ENCODE results near the gene HHAT. TPM values are rescaled to one million over a fixed set of nuclear protein-coding genes. Genes with fewer than 3 reads are reported as not detected.

Gene HHAT
- total and polyA plus RNA-seq, 4 donors: 1.9 to 3.9 (median 2.6) TPM

- no peaks in the 10 kb centered on the region for H3K4me1 ChIP-seq (ENCODE audit: control insufficient read depth in 1 of 2, insufficient read depth in 2 of 2, low read length in 2 of 2)
- DNase-seq: no peak
- no peak overlapping the region for H3K4me3 ChIP-seq (ENCODE audit: low read length in 2 of 2)
- no peak overlapping the region for H3K27ac ChIP-seq (ENCODE audit: low read depth in 1 of 2, low read length in 2 of 2)
- WGBS, 2 donors: 56 to 63% methylated on average over 2 of the region's 2 CpGs
- ATAC-seq (ENCODE audit: low FRiP score): no peak
- intact Hi-C loops (cut with DNase I): no loop called here
- no peaks in the 10 kb centered on the region for H3K36me3 ChIP-seq (ENCODE audit: control insufficient read depth in 1 of 2, insufficient read depth in 2 of 2, low read length in 1 of 2)
- H3K27me3 ChIP-seq (ENCODE audit: control insufficient read depth in 1 of 2, insufficient read depth in 2 of 2, low read length in 1 of 2): no peaks in the 10 kb centered on the region
- H3K9me3 ChIP-seq (ENCODE audit: control insufficient read depth, low read length): no peaks in the 10 kb centered on the region
These were observed 43.2 kb downstream of the HHAT start for GRCh38 chr1:210371916-210372315.

GRCh38 chr1:210372491-210372890, 43.8 kb downstream of the HHAT start:
- H3K4me3 ChIP-seq (ENCODE audit: low read length in 2 of 2): no peak overlapping the region
- DNase-seq (no peak), ATAC-seq (ENCODE audit: low FRiP score) (no peak)
- H3K9me3 ChIP-seq (ENCODE audit: control insufficient read depth, low read length): no peaks in the 10 kb centered on the region
- H3K27me3 ChIP-seq (ENCODE audit: control insufficient read depth in 1 of 2, insufficient read depth in 2 of 2, low read length in 1 of 2): no peaks in the 10 kb centered on the region
- no peaks in the 10 kb centered on the region for H3K4me1 ChIP-seq (ENCODE audit: control insufficient read depth in 1 of 2, insufficient read depth in 2 of 2, low read length in 2 of 2)
- 96 to 97% methylated on average over 2 of the region's 2 CpGs for WGBS, 2 donors
- H3K27ac ChIP-seq (ENCODE audit: low read depth in 1 of 2, low read length in 2 of 2): no peak overlapping the region
- no peaks in the 10 kb centered on the region for H3K36me3 ChIP-seq (ENCODE audit: control insufficient read depth in 1 of 2, insufficient read depth in 2 of 2, low read length in 1 of 2)
- intact Hi-C loops (cut with DNase I): no loop called here

GRCh38 chr1:210372931-210373627, 44.4 kb downstream of the HHAT start:
- H3K27ac ChIP-seq (ENCODE audit: low read depth in 1 of 2, low read length in 2 of 2): no peak overlapping the region

GRCh38 chr1:210373628-210373877, 44.9 kb downstream of the HHAT start:
- Histone ChIP-seq H3K27ac (ENCODE audit: low read depth in 1 of 2, low read length in 2 of 2) (no peak overlapping the region), H3K4me3 (ENCODE audit: low read length in 2 of 2) (no peak overlapping the region), H3K36me3 (ENCODE audit: control insufficient read depth in 1 of 2, insufficient read depth in 2 of 2, low read length in 1 of 2) (no peaks in the 10 kb centered on the region), H3K9me3 (ENCODE audit: control insufficient read depth, low read length) (no peaks in the 10 kb centered on the region), H3K4me1 (ENCODE audit: control insufficient read depth in 1 of 2, insufficient read depth in 2 of 2, low read length in 2 of 2) (no peaks in the 10 kb centered on the region), H3K27me3 (ENCODE audit: control insufficient read depth in 1 of 2, insufficient read depth in 2 of 2, low read length in 1 of 2) (no peaks in the 10 kb centered on the region)
- intact Hi-C loops (cut with DNase I): no loop called here
- WGBS, 2 donors: 84 to 90% methylated on average over 1 of the region's 1 CpG
- DNase-seq (no peak), ATAC-seq (ENCODE audit: low FRiP score) (no peak)

More at GRCh38 chr1:210372931-210373627, 44.4 kb downstream of the HHAT start:
- WGBS, 2 donors: 85 to 90% methylated on average over 6 of the region's 6 CpGs
- H3K4me1 ChIP-seq (ENCODE audit: control insufficient read depth in 1 of 2, insufficient read depth in 2 of 2, low read length in 2 of 2): no peaks in the 10 kb centered on the region
- ATAC-seq (ENCODE audit: low FRiP score): no peak
- H3K36me3 ChIP-seq (ENCODE audit: control insufficient read depth in 1 of 2, insufficient read depth in 2 of 2, low read length in 1 of 2): no peaks in the 10 kb centered on the region
- no peaks in the 10 kb centered on the region for H3K27me3 ChIP-seq (ENCODE audit: control insufficient read depth in 1 of 2, insufficient read depth in 2 of 2, low read length in 1 of 2)
- no peaks in the 10 kb centered on the region for H3K9me3 ChIP-seq (ENCODE audit: control insufficient read depth, low read length)
- no peak overlapping the region for H3K4me3 ChIP-seq (ENCODE audit: low read length in 2 of 2)
- intact Hi-C loops (cut with DNase I): no loop called here
- no peak for DNase-seq

- H3K36me3 ChIP-seq (ENCODE audit: control insufficient read depth in 1 of 2, insufficient read depth in 2 of 2, low read length in 1 of 2): no peaks in the 10 kb centered on the region
- intact Hi-C loops (cut with DNase I): no loop called here
- H3K27me3 ChIP-seq (ENCODE audit: control insufficient read depth in 1 of 2, insufficient read depth in 2 of 2, low read length in 1 of 2): no peaks in the 10 kb centered on the region
- H3K4me3 ChIP-seq (ENCODE audit: low read length in 2 of 2): no peak overlapping the region
- H3K9me3 ChIP-seq (ENCODE audit: control insufficient read depth, low read length): no peaks in the 10 kb centered on the region
- ATAC-seq (ENCODE audit: low FRiP score) (no peak), DNase-seq (no peak)
- WGBS, 2 donors: 50 to 51% methylated on average over 9 of the region's 9 CpGs
- H3K27ac ChIP-seq (ENCODE audit: low read depth in 1 of 2, low read length in 2 of 2): no peak overlapping the region
- no peaks in the 10 kb centered on the region for H3K4me1 ChIP-seq (ENCODE audit: control insufficient read depth in 1 of 2, insufficient read depth in 2 of 2, low read length in 2 of 2)
These were observed 45.3 kb downstream of the HHAT start for GRCh38 chr1:210373878-210374599.

GRCh38 chr1:210374600-210374953, 45.9 kb downstream of the HHAT start:
- WGBS, 2 donors: 71 to 75% methylated on average over 4 of the region's 4 CpGs
- DNase-seq (no peak), ATAC-seq (ENCODE audit: low FRiP score) (no peak)
- H3K36me3 ChIP-seq (ENCODE audit: control insufficient read depth in 1 of 2, insufficient read depth in 2 of 2, low read length in 1 of 2): no peaks in the 10 kb centered on the region
- no peaks in the 10 kb centered on the region for H3K4me1 ChIP-seq (ENCODE audit: control insufficient read depth in 1 of 2, insufficient read depth in 2 of 2, low read length in 2 of 2)
- no peaks in the 10 kb centered on the region for H3K9me3 ChIP-seq (ENCODE audit: control insufficient read depth, low read length)
- intact Hi-C loops (cut with DNase I): no loop called here
- no peak overlapping the region for H3K27ac ChIP-seq (ENCODE audit: low read depth in 1 of 2, low read length in 2 of 2)
- H3K27me3 ChIP-seq (ENCODE audit: control insufficient read depth in 1 of 2, insufficient read depth in 2 of 2, low read length in 1 of 2): no peaks in the 10 kb centered on the region
- H3K4me3 ChIP-seq (ENCODE audit: low read length in 2 of 2): no peak overlapping the region

- intact Hi-C loops (cut with DNase I): no loop called here
- no peaks in the 10 kb centered on the region for H3K4me1 ChIP-seq (ENCODE audit: control insufficient read depth in 1 of 2, insufficient read depth in 2 of 2, low read length in 2 of 2)
- DNase-seq (no peak), ATAC-seq (ENCODE audit: low FRiP score) (no peak)
- H3K27me3 ChIP-seq (ENCODE audit: control insufficient read depth in 1 of 2, insufficient read depth in 2 of 2, low read length in 1 of 2): no peaks in the 10 kb centered on the region
- no peak overlapping the region for H3K27ac ChIP-seq (ENCODE audit: low read depth in 1 of 2, low read length in 2 of 2)
- H3K9me3 ChIP-seq (ENCODE audit: control insufficient read depth, low read length): no peaks in the 10 kb centered on the region
- 18 to 26% methylated on average over 1 of the region's 1 CpG for WGBS, 2 donors
- no peaks in the 10 kb centered on the region for H3K36me3 ChIP-seq (ENCODE audit: control insufficient read depth in 1 of 2, insufficient read depth in 2 of 2, low read length in 1 of 2)
- H3K4me3 ChIP-seq (ENCODE audit: low read length in 2 of 2): no peak overlapping the region
These were observed 48.2 kb downstream of the HHAT start for GRCh38 chr1:210376836-210377372.

- Histone ChIP-seq H3K27ac (ENCODE audit: low read depth in 1 of 2, low read length in 2 of 2) (no peak overlapping the region), H3K4me3 (ENCODE audit: low read length in 2 of 2) (no peak overlapping the region), H3K4me1 (ENCODE audit: control insufficient read depth in 1 of 2, insufficient read depth in 2 of 2, low read length in 2 of 2) (no peaks in the 10 kb centered on the region), H3K27me3 (ENCODE audit: control insufficient read depth in 1 of 2, insufficient read depth in 2 of 2, low read length in 1 of 2) (no peaks in the 10 kb centered on the region), H3K36me3 (ENCODE audit: control insufficient read depth in 1 of 2, insufficient read depth in 2 of 2, low read length in 1 of 2) (no peaks in the 10 kb centered on the region), H3K9me3 (ENCODE audit: control insufficient read depth, low read length) (no peaks in the 10 kb centered on the region)
- DNase-seq (no peak), ATAC-seq (ENCODE audit: low FRiP score) (no peak)
- 81 to 82% methylated on average over 3 of the region's 3 CpGs for WGBS, 2 donors
- intact Hi-C loops (cut with DNase I): no loop called here
These were observed 49.1 kb downstream of the HHAT start for GRCh38 chr1:210377731-210378333.

GRCh38 chr1:210378736-210379135, 50.0 kb downstream of the HHAT start:
- Histone ChIP-seq H3K4me3 (ENCODE audit: low read length in 2 of 2) (no peak overlapping the region), H3K27me3 (ENCODE audit: control insufficient read depth in 1 of 2, insufficient read depth in 2 of 2, low read length in 1 of 2) (no peaks in the 10 kb centered on the region), H3K4me1 (ENCODE audit: control insufficient read depth in 1 of 2, insufficient read depth in 2 of 2, low read length in 2 of 2) (no peaks in the 10 kb centered on the region), H3K27ac (ENCODE audit: low read depth in 1 of 2, low read length in 2 of 2) (no peak overlapping the region), H3K9me3 (ENCODE audit: control insufficient read depth, low read length) (no peaks in the 10 kb centered on the region), H3K36me3 (ENCODE audit: control insufficient read depth in 1 of 2, insufficient read depth in 2 of 2, low read length in 1 of 2) (no peaks in the 10 kb centered on the region)
- intact Hi-C loops (cut with DNase I): no loop called here
- ATAC-seq (ENCODE audit: low FRiP score) (no peak), DNase-seq (no peak)
- WGBS, 2 donors: 91 to 93% methylated on average over 1 of the region's 1 CpG
